OCI-LY7 (cell line): ENCODE data around the gene C8G. TPM values are rescaled to one million over a fixed set of nuclear protein-coding genes. Genes with fewer than 3 reads are reported as not detected.

Experiments
- BruUV-seq: library from RNA; stranded (reverse); fragments of 400-500 nt; replicated peaks from 2 replicates; lab custom pipeline; 2021; lab: Mats Ljungman, UMichigan
- CTCF ChIA-PET: fragments of 300-600 bp; sonication (Branson Sonifier 250); formaldehyde crosslinking; loops from one replicate; lab custom pipeline; 2022; ENCODE audit warnings: antibody characterized with exemption; ENCODE audit not compliant: unreplicated experiment; lab: Charles Lee
- POLR2A ChIA-PET: fragments of 300-600 bp; sonication (Branson Sonifier 250); formaldehyde crosslinking; loops from one replicate; lab custom pipeline; 2022; ENCODE audit warnings: antibody characterized with exemption; lab: Charles Lee
- DNase-seq: peaks from one replicate; pipeline ENCODE4 v3.0.0-alpha.2; 2015; ENCODE audit warnings: low spot score
- H2AFZ ChIP-seq: fragments of 200-600 bp; sonication (generic), shearing (Covaris generic); 2 replicates; pipeline ENCODE4 v1.6.1; 2014; ENCODE audit warnings: mild to moderate bottlenecking, antibody characterized with exemption, low read length, moderate library complexity
- H3K27ac ChIP-seq: fragments of 200-600 bp; sonication (generic); 2 replicates; pipeline ENCODE4 v1.5.1; 2014; ENCODE audit warnings: mixed run types, low read depth, mild to moderate bottlenecking, moderate library complexity, low read length, inconsistent platforms; ENCODE audit not compliant: poor library complexity, severe bottlenecking
- H3K36me3 ChIP-seq: fragments of 200-600 bp; sonication (generic); 2 replicates; pipeline ENCODE4 v1.6.1; 2014; ENCODE audit warnings: mild to moderate bottlenecking, antibody characterized with exemption, low read length, moderate library complexity, mixed read lengths; ENCODE audit not compliant: insufficient read depth
- H3K4me1 ChIP-seq: fragments of 200-600 bp; sonication (generic); 2 replicates; pipeline ENCODE4 v1.5.1; 2014; ENCODE audit warnings: mild to moderate bottlenecking, low read length; ENCODE audit not compliant: insufficient read depth, poor library complexity, severe bottlenecking
- H3K4me2 ChIP-seq: fragments of 200-600 bp; sonication (generic); 2 replicates; pipeline ENCODE4 v1.6.1; 2014; ENCODE audit warnings: mild to moderate bottlenecking, low read length
- H3K4me3 ChIP-seq: fragments of 200-600 bp; sonication (generic); 2 replicates; pipeline ENCODE4 v1.5.1; 2014; ENCODE audit warnings: mild to moderate bottlenecking, low read depth, low read length; ENCODE audit not compliant: poor library complexity, severe bottlenecking
- H3K79me2 ChIP-seq: fragments of 200-600 bp; sonication (generic); 2 replicates; pipeline ENCODE4 v1.6.1; 2016; ENCODE audit warnings: low read depth, mild to moderate bottlenecking, low read length, moderate library complexity, mixed read lengths; ENCODE audit not compliant: insufficient read depth
- H3K9me2 ChIP-seq: fragments of 200-600 bp; sonication (generic); 2 replicates; pipeline ENCODE4 v1.6.1; 2016; ENCODE audit warnings: mild to moderate bottlenecking, low read length, mixed read lengths; ENCODE audit not compliant: insufficient read depth
- H3K9me3 ChIP-seq: fragments of 200-600 bp; sonication (generic); 2 replicates; pipeline ENCODE4 v1.6.1; 2014; ENCODE audit warnings: mild to moderate bottlenecking, mixed run types, low read length, mixed read lengths
- H4K20me1 ChIP-seq: fragments of 200-600 bp; sonication (generic); 2 replicates; pipeline ENCODE4 v1.6.1; 2014; ENCODE audit warnings: mild to moderate bottlenecking, antibody characterized with exemption, low read length, moderate library complexity, mixed read lengths; ENCODE audit not compliant: insufficient read depth
- CTCF ChIP-seq: fragments of 200-600 bp; sonication (generic); conservative IDR thresholded peaks from 2 replicates; pipeline ENCODE4 v1.5.1; 2014; ENCODE audit warnings: mild to moderate bottlenecking, antibody characterized with exemption, low read length, moderate library complexity, mixed read lengths
- EZH2phosphoT487 ChIP-seq: fragments of 200-600 bp; sonication (generic); IDR thresholded peaks from 2 replicates; pipeline ENCODE4 v1.6.1; 2018; ENCODE audit warnings: low read depth, borderline replicate concordance, mild to moderate bottlenecking, mixed run types, antibody characterized with exemption, low read length, moderate library complexity, mixed read lengths
- intact Hi-C: fragments of 100-400 bp; cut with micrococcal nuclease; formaldehyde crosslinking; loops from one replicate; pipeline ENCODE4 v1.10.0; 2022; ENCODE audit not compliant: unreplicated experiment
- total RNA-seq, 2 experiments: library from RNA; depleted of rRNA in 1 of 2; stranded (reverse); fragments of >200 nt in 1 of 2; shearing (Covaris generic) in 1 of 2; gene quantifications; 2 replicates each; pipeline ENCODE4 v1.2.3, GENCODE V29; 2014 to 2022

Gene C8G
- total RNA-seq, 2 experiments from 2014 or later, result 0.95 to 2.2 TPM

- POLR2A ChIA-PET, result no interaction called here
- Histone ChIP-seq H3K4me2 (no peak overlapping the region), H3K4me1 (no peaks in the 10 kb centered on the region), H4K20me1 (no peaks in the 10 kb centered on the region), H3K36me3 (no peaks in the 10 kb centered on the region), H2AFZ (no peak overlapping the region), H3K9me3 (no peaks in the 10 kb centered on the region), H3K4me3 (no peak overlapping the region), H3K79me2 (no peaks in the 10 kb centered on the region), H3K9me2 (no peaks in the 10 kb centered on the region), H3K27ac (no peak overlapping the region)
- TF ChIP-seq CTCF, result no peak
- TF ChIP-seq EZH2phosphoT487, result no peak
- no peak for DNase-seq
- intact Hi-C loops, result no loop called here
- CTCF ChIA-PET, result no interaction called here
- no TSS peak for BruUV-seq
These were observed 34.9 kb downstream of the C8G start for GRCh38 chr9:136979769-136980587.

- no peaks in the 10 kb centered on the region for H3K9me2 ChIP-seq
- H3K4me1 ChIP-seq, result no peaks in the 10 kb centered on the region
- intact Hi-C loops, result no loop called here
- H4K20me1 ChIP-seq, result no peaks in the 10 kb centered on the region
- H2AFZ ChIP-seq, result no peak overlapping the region
- H3K79me2 ChIP-seq, result no peaks in the 10 kb centered on the region
- H3K27ac ChIP-seq, result no peak overlapping the region
- no peaks in the 10 kb centered on the region for H3K36me3 ChIP-seq
- BruUV-seq, result no TSS peak
- TF ChIP-seq CTCF, result no peak
- TF ChIP-seq EZH2phosphoT487, result no peak
- no peak overlapping the region for H3K4me2 ChIP-seq
- no peaks in the 10 kb centered on the region for H3K9me3 ChIP-seq
- no peak overlapping the region for H3K4me3 ChIP-seq
- DNase-seq, result no peak
- ChIA-PET POLR2A (no interaction called here), CTCF (no interaction called here)
These were observed 35.8 kb downstream of the C8G start for GRCh38 chr9:136980669-136981478.
